Cardiac fibroblast (primary cell): ENCODE measurements around the gene PRM1.

Experiments
- DNase-seq, 2 donors: peaks; one replicate each; pipeline versions ENCODE4 v3.0.0 to v3.0.0-alpha.2; 2010; ENCODE audit warnings: low read depth in 2 of 2
- H3K4me3 ChIP-seq, 2 donors: replicated peaks in 1 of 2; 1 replicate in 1 of 2; 2 replicates in 1 of 2; pipeline ENCODE4 v1.5.1; 2011; ENCODE audit warnings: low read depth in 2 of 2, low read length in 2 of 2, mild to moderate bottlenecking in 2 of 2, moderate library complexity in 1 of 2
- TF ChIP-seq, protein P1 (sequence below): IDR thresholded peaks from one replicate; pipeline ENCODE4 v1.5.1; 2011; ENCODE audit warnings: low read depth, mild to moderate bottlenecking, low read length, inconsistent platforms

Gene PRM1

DNA sequence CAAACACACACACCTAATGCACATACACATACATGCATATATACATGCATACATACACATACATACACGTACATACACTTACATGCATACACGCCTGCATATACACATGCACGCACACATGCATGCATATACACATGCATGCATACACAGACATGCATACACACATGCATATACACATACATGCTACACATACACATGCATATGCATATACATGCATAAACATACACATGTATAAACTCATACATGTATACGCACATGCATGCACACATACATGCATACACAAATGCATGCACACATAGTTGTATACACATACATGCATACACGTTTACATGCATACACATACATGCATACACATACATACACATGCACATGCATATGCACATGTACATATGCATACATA, 40.5 kb upstream of the PRM1 start:
- no peak for DNase-seq
- TF ChIP-seq, protein P1, sequence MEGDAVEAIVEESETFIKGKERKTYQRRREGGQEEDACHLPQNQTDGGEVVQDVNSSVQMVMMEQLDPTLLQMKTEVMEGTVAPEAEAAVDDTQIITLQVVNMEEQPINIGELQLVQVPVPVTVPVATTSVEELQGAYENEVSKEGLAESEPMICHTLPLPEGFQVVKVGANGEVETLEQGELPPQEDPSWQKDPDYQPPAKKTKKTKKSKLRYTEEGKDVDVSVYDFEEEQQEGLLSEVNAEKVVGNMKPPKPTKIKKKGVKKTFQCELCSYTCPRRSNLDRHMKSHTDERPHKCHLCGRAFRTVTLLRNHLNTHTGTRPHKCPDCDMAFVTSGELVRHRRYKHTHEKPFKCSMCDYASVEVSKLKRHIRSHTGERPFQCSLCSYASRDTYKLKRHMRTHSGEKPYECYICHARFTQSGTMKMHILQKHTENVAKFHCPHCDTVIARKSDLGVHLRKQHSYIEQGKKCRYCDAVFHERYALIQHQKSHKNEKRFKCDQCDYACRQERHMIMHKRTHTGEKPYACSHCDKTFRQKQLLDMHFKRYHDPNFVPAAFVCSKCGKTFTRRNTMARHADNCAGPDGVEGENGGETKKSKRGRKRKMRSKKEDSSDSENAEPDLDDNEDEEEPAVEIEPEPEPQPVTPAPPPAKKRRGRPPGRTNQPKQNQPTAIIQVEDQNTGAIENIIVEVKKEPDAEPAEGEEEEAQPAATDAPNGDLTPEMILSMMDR: no peak
- H3K4me3 ChIP-seq: no peak overlapping the region

DNA sequence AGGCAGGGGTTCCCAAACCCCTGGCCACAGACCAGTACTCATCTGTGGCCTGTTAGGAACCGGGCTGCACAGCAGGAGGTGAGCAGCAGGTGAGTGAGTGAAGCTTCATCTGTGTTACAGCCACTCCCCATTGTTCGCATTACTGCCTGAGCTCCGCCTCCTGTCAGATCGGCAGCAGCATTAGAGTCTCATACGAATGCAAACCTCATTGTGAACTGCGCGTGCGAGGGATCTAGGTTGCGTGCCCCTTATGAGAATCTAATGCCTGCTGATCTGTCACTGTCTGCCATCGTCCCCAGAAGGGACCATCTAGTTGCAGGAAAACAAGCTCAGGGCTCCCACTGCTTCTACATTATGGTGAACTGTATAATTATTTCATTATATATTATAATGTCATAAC, 39.0 kb upstream of the PRM1 start:
- TF ChIP-seq, protein P1: no peak
- DNase-seq: no peak
- no peak overlapping the region for H3K4me3 ChIP-seq

DNA sequence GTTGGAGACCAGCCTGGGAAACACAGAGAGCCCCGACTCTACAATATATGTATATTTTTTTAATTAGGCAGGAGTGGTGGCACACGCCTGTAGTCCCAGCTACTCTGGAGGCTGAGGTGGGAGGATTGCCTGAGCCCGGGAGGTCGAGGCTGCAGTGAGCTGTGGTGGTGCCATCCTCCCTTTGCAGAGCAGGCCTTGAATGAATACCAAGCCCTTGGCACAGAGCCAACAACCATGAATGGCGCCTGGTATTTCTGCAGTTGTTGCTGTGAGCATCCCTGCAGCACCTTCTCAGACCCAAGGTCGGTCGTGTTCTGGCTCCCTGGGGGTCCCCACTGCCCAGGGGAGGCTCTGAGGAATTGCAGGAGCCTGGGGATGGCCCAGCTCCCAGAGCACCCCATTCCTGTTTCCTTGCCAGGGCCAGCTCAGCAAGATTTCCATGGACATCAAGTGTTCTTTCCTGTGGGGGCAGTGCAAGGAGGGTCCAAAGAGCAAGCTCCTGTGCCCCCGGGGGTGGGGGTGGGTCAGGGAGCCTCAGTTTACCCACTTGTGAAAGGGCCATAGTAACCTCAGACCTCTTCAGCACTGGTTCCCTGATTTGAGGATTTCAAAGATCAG, 38.5 kb upstream of the PRM1 start:
- DNase-seq: peak in 1 of 2 donors; percentile 28
- H3K4me3 ChIP-seq: no peak overlapping the region
- TF ChIP-seq, protein P1: no peak

DNA sequence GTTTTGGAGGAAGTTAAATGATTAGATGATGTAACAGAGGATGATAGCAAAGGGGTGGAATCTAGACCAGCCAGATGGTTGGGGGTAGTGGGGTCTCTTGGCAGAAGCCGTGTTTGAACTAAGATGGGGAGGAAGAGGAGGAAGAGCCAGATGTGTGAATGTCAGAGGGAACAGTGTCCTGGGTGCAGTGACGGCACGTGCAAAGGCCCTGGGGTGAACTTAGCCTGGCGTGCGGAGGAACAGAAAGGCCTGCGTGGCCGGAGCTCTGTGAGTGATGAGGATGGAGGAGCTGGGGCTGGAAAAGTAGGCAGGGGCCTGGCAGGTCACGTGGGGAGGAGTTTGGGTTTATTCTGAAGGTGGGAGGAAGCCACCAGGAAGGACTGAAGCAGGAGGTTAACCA, 37.7 kb upstream of the PRM1 start:
- TF ChIP-seq, protein P1: no peak
- no peak for DNase-seq
- H3K4me3 ChIP-seq: no peak overlapping the region

DNA sequence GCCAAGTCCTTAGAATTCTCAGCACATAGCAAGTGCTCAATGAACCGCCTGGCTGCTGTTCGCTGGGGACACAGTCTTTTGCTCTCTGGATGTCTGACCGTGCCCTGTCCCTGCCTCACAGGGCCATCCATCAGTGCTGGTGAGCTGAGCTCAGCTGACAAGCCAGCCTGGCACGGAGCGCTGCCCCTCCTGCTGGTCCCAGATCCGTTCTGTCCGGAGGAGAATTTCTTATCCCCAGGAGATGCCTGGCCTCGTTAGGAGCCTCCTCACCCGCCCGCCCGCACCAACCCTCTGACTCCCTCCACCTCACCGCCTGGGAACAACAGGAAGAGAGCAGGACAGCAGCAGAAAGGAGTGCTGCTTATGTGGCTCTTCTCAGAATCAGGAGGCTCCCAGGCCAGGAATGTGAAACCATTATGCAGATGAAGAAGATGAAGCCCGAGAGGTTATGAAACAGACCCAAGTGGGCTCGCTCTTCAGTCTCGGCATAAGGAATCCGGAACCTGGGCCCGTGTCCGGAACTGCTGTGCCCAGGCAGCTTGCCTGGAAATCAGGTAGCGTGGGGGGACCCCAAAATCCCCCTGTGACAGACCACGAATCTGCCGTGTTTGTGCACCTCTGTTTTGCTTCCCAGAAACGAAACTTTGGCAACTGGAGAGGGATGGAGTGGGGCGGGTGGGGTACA, 35.3 kb upstream of the PRM1 start:
- DNase-seq: peak in 1 of 2 donors; percentile 14
- no peak overlapping the region for H3K4me3 ChIP-seq
- TF ChIP-seq, protein P1: no peak

DNA sequence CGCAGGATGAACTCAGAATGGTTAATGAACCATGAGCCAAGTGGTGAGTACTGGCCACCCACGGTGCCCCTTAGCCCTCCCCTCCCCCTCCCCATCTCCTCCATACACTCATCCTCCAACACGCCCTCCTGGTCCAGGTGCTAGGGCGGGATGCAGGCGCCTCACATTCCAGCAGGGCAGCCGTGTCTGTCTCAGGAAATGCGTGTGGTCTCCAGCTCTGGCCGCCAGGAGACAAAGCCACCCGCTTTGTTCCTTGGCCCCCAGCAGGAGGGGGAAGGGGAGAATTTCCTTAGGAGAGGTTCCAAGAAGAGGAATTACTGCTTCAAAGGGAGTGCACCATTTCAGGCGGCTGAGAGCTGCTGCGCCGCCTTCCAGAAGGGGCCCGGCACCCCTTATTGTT, 34.4 kb upstream of the PRM1 start:
- H3K4me3 ChIP-seq: no peak overlapping the region
- peak; percentile 45 to 48 for DNase-seq
- TF ChIP-seq, protein P1: no peak
